Activated naive CD4-positive, alpha-beta T cell treated with anti-CD3 and anti-CD28 coated beads, Interleukin-2, amount 10 ng/mL, durations not matched to agents 7 days and 5 days (primary cell): ENCODE measurements around the gene LMAN1L.
A peak's percentile ranks its signal among the peaks of the same experiment; 100 is the strongest.

Experiments used
- CTCF ChIA-PET: fragments of 350-600 bp; sonication (Branson Sonifier 250); formaldehyde crosslinking; loops from one replicate; lab custom pipeline; 2021; ENCODE audit warnings: antibody characterized with exemption; lab: Charles Lee
- DNase-seq: peaks from one replicate; pipeline ENCODE4 v3.0.0-alpha.2; 2020
- H3K27ac Mint-ChIP-seq: one replicate; pipeline ENCODE4 v1.8.0; 2021; ENCODE audit warnings: mild to moderate bottlenecking, moderate library complexity, mixed read lengths
- H3K27me3 Mint-ChIP-seq: one replicate; pipeline ENCODE4 v1.8.0; 2021; ENCODE audit warnings: mild to moderate bottlenecking, mixed read lengths
- H3K36me3 Mint-ChIP-seq: one replicate; pipeline ENCODE4 v1.8.0; 2021; ENCODE audit warnings: mixed read lengths
- H3K4me1 Mint-ChIP-seq: one replicate; pipeline ENCODE4 v1.8.0; 2021; ENCODE audit warnings: mixed read lengths
- H3K4me3 Mint-ChIP-seq: one replicate; pipeline ENCODE4 v1.8.0; 2021; ENCODE audit warnings: mild to moderate bottlenecking, moderate library complexity, mixed read lengths
- H3K9me3 Mint-ChIP-seq: one replicate; pipeline ENCODE4 v1.8.0; 2021; ENCODE audit warnings: mixed read lengths

The LMAN1L gene

GRCh38 chr15:74812533-74812932 is at the start of gene LMAN1L:
TSS of gene LMAN1L (plus strand) at chr15:74812835. CDS start at chr15:74812855, 20 bp downstream.
- no peak for DNase-seq
- CTCF ChIA-PET = no interaction called here
- no peak within 1 kb of the TSS for H3K4me3 Mint-ChIP-seq
- no peaks in the 10 kb centered on the region for H3K9me3 Mint-ChIP-seq
- no peaks in the 10 kb centered on the region for H3K36me3 Mint-ChIP-seq
- H3K27ac Mint-ChIP-seq = peak within 1 kb of the TSS; percentile 58
- peaks cover 2% of the 10 kb centered on the region for H3K4me1 Mint-ChIP-seq
- H3K27me3 Mint-ChIP-seq = peaks cover 26% of the 10 kb centered on the region

- Mint-ChIP-seq H3K4me1 (peaks cover 17% of the 10 kb centered on the region), H3K27me3 (peaks cover 34% of the 10 kb centered on the region), H3K4me3 (no peak overlapping the region), H3K27ac (no peak overlapping the region), H3K9me3 (no peaks in the 10 kb centered on the region), H3K36me3 (no peaks in the 10 kb centered on the region)
- DNase-seq = no peak
- CTCF ChIA-PET = interaction anchor here (0.7 to 2.5 kb wide), 5 partner anchors 8 to 131 kb away, joined by 3 to 18 read pairs (median 4); no protein-coding TSS in a partner anchor
Observed at GRCh38 chr15:74763416-74763815, 49.2 kb upstream of the LMAN1L start.

- Mint-ChIP-seq H3K4me1 (peaks cover 33% of the 10 kb centered on the region), H3K9me3 (no peaks in the 10 kb centered on the region), H3K4me3 (no peak overlapping the region), H3K36me3 (no peaks in the 10 kb centered on the region), H3K27ac (no peak overlapping the region), H3K27me3 (peaks cover 38% of the 10 kb centered on the region)
- CTCF ChIA-PET = interaction anchor here (1.7 to 23.0 kb wide), 13 partner anchors 9 to 183 kb away, joined by 5 to 880 read pairs (median 21); partner anchors contain the start of gene CSK
- no peak for DNase-seq
Observed at GRCh38 chr15:74767167-74768098, 45.2 kb upstream of the LMAN1L start.

- DNase-seq = no peak
- CTCF ChIA-PET = interaction anchor here (0.6 to 23.0 kb wide), 25 partner anchors 8 to 306 kb away, joined by 3 to 880 read pairs (median 8); partner anchors contain the start of gene CSK
- Mint-ChIP-seq H3K9me3 (no peaks in the 10 kb centered on the region), H3K36me3 (no peaks in the 10 kb centered on the region), H3K27me3 (peaks cover 34% of the 10 kb centered on the region), H3K4me1 (peaks cover 33% of the 10 kb centered on the region), H3K4me3 (no peak overlapping the region), H3K27ac (no peak overlapping the region)
Observed at GRCh38 chr15:74768099-74768770, 44.4 kb upstream of the LMAN1L start.

- Mint-ChIP-seq H3K36me3 (no peaks in the 10 kb centered on the region), H3K4me1 (peaks cover 39% of the 10 kb centered on the region), H3K27ac (no peak overlapping the region), H3K9me3 (no peaks in the 10 kb centered on the region), H3K4me3 (no peak overlapping the region), H3K27me3 (peaks cover 28% of the 10 kb centered on the region)
- DNase-seq = peak; percentile 81
- CTCF ChIA-PET = interaction anchor here (0.6 to 23.0 kb wide), 32 partner anchors 9 to 387 kb away, joined by 3 to 880 read pairs (median 5); partner anchors contain the start of gene CSK
Observed at GRCh38 chr15:74768771-74769342, 43.8 kb upstream of the LMAN1L start.

- no peak overlapping the region for H3K27ac Mint-ChIP-seq
- CTCF ChIA-PET = interaction anchor here (0.6 to 23.0 kb wide), 34 partner anchors 8 to 387 kb away, joined by 3 to 880 read pairs (median 6); partner anchors contain the start of genes CSK and RPP25
- no peaks in the 10 kb centered on the region for H3K9me3 Mint-ChIP-seq
- no peak for DNase-seq
- H3K4me1 Mint-ChIP-seq = peaks cover 45% of the 10 kb centered on the region
- no peak overlapping the region for H3K4me3 Mint-ChIP-seq
- H3K27me3 Mint-ChIP-seq = peaks cover 28% of the 10 kb centered on the region
- H3K36me3 Mint-ChIP-seq = no peaks in the 10 kb centered on the region
Observed at GRCh38 chr15:74769463-74770025, 43.1 kb upstream of the LMAN1L start.

- Mint-ChIP-seq H3K4me3 (no peak overlapping the region), H3K36me3 (no peaks in the 10 kb centered on the region), H3K27ac (no peak overlapping the region), H3K27me3 (peaks cover 28% of the 10 kb centered on the region), H3K4me1 (peaks cover 49% of the 10 kb centered on the region), H3K9me3 (no peaks in the 10 kb centered on the region)
- no peak for DNase-seq
- CTCF ChIA-PET = interaction anchor here (0.6 to 23.0 kb wide), 37 partner anchors 7 to 397 kb away, joined by 3 to 880 read pairs (median 5); partner anchors contain the start of genes CSK, EDC3, FAM219B and RPP25
Observed at GRCh38 chr15:74770211-74770903, 42.3 kb upstream of the LMAN1L start.

- Mint-ChIP-seq H3K4me3 (no peak overlapping the region), H3K27ac (peak overlapping the region; percentile 45), H3K36me3 (peaks cover 2% of the 10 kb centered on the region), H3K9me3 (no peaks in the 10 kb centered on the region), H3K4me1 (peaks cover 79% of the 10 kb centered on the region), H3K27me3 (peaks cover 20% of the 10 kb centered on the region)
- CTCF ChIA-PET = interaction anchor here (1.2 to 23.0 kb wide), 8 partner anchors 9 to 177 kb away, joined by 4 to 880 read pairs (median 74); partner anchors contain the start of gene CSK
- DNase-seq = no peak
Observed at GRCh38 chr15:74773329-74773728, 39.3 kb upstream of the LMAN1L start.

- H3K4me1 Mint-ChIP-seq = peaks cover 80% of the 10 kb centered on the region
- H3K27ac Mint-ChIP-seq = peak overlapping the region; percentile 52
- H3K4me3 Mint-ChIP-seq = no peak overlapping the region
- H3K27me3 Mint-ChIP-seq = peaks cover 17% of the 10 kb centered on the region
- no peak for DNase-seq
- no peaks in the 10 kb centered on the region for H3K9me3 Mint-ChIP-seq
- H3K36me3 Mint-ChIP-seq = peaks cover 2% of the 10 kb centered on the region
- CTCF ChIA-PET = interaction anchor here (6.0 to 23.0 kb wide), 4 partner anchors 20 to 176 kb away, joined by 73 to 880 read pairs (median 211); no protein-coding TSS in a partner anchor
Observed at GRCh38 chr15:74773731-74774252, 38.8 kb upstream of the LMAN1L start.

GRCh38 chr15:74775132-74775562 is 37.5 kb upstream of the LMAN1L start:
- Mint-ChIP-seq H3K9me3 (no peaks in the 10 kb centered on the region), H3K27ac (peak overlapping the region; percentile 71), H3K4me3 (no peak overlapping the region), H3K4me1 (peaks cover 90% of the 10 kb centered on the region), H3K36me3 (peaks cover 5% of the 10 kb centered on the region), H3K27me3 (peaks cover 10% of the 10 kb centered on the region)
- DNase-seq = no peak
- CTCF ChIA-PET = interaction anchor here (0.9 to 23.0 kb wide), 4 partner anchors 18 to 141 kb away, joined by 3 to 880 read pairs (median 179); no protein-coding TSS in a partner anchor

GRCh38 chr15:74775894-74776293 is 36.7 kb upstream of the LMAN1L start:
- peaks cover 4% of the 10 kb centered on the region for H3K27me3 Mint-ChIP-seq
- no peak for DNase-seq
- no peak overlapping the region for H3K4me3 Mint-ChIP-seq
- CTCF ChIA-PET = interaction anchor here (0.6 to 23.0 kb wide), 4 partner anchors 9 to 155 kb away, joined by 3 to 880 read pairs (median 7); no protein-coding TSS in a partner anchor
- H3K4me1 Mint-ChIP-seq = peaks cover 91% of the 10 kb centered on the region
- H3K27ac Mint-ChIP-seq = peak overlapping the region; percentile 96
- H3K36me3 Mint-ChIP-seq = peaks cover 5% of the 10 kb centered on the region
- no peaks in the 10 kb centered on the region for H3K9me3 Mint-ChIP-seq
